CD14-positive monocyte (primary cell): ENCODE data around the gene PEMT. TPM values are rescaled to one million over a fixed set of nuclear protein-coding genes. Genes with fewer than 3 reads are reported as not detected.
A peak's percentile ranks its signal among the peaks of the same experiment; 100 is the strongest.

Source experiments
- DNase-seq, 3 donors: peaks; one replicate each; pipeline ENCODE4 v3.0.0-alpha.2; 2011 to 2022
- H2AFZ ChIP-seq: 2 replicates; pipeline ENCODE4 v1.6.0; 2012; ENCODE audit warnings: mild to moderate bottlenecking, low read depth, low read length, inconsistent platforms; ENCODE audit not compliant: insufficient read depth, poor library complexity, severe bottlenecking
- H3K27ac ChIP-seq, 2 donors: 1 replicate in 1 of 2; 2 replicates in 1 of 2; pipeline ENCODE4 v1.5.1; 2012 to 2013; ENCODE audit warnings: low read length in 2 of 2, control low read depth in 1 of 2, inconsistent platforms in 1 of 2, low read depth in 1 of 2, mild to moderate bottlenecking in 1 of 2
- H3K27me3 ChIP-seq, 2 donors: one replicate each; pipeline versions ENCODE4 v1.6.0 to v1.6.1; 2011 to 2013; ENCODE audit warnings: low read length in 2 of 2; ENCODE audit not compliant: control insufficient read depth in 2 of 2, insufficient read depth in 2 of 2
- H3K36me3 ChIP-seq, 2 donors: replicated peaks in 1 of 2; 1 replicate in 1 of 2; 2 replicates in 1 of 2; pipeline versions ENCODE4 v1.5.1 to v1.6.1; 2012 to 2013; ENCODE audit warnings: low read length in 2 of 2, control low read depth in 1 of 2, inconsistent platforms in 1 of 2, mild to moderate bottlenecking in 1 of 2; ENCODE audit not compliant: insufficient read depth in 2 of 2, control insufficient read depth in 1 of 2
- H3K4me1 ChIP-seq, 2 donors: 1 replicate in 1 of 2; 2 replicates in 1 of 2; pipeline versions ENCODE4 v1.5.1 to v1.6.1; 2012 to 2013; ENCODE audit warnings: low read length in 2 of 2, control low read depth in 1 of 2, inconsistent platforms in 1 of 2, mild to moderate bottlenecking in 1 of 2, moderate library complexity in 1 of 2; ENCODE audit not compliant: insufficient read depth in 2 of 2, control insufficient read depth in 1 of 2
- H3K4me2 ChIP-seq: replicated peaks from 2 replicates; pipeline ENCODE3; 2012; ENCODE audit warnings: low read length, moderate library complexity, mild to moderate bottlenecking; ENCODE audit not compliant: poor library complexity, severe bottlenecking; ENCODE audit errors: extremely low read depth
- H3K4me3 ChIP-seq, 3 experiments: fragments of 200-600 bp in 1 of 3; sonication (generic) in 1 of 3; replicated peaks in 1 of 3; 1 replicate in 2 of 3; 2 replicates in 1 of 3; pipeline ENCODE4 v1.5.1; 2011 to 2013; ENCODE audit warnings: low read length in 3 of 3, mild to moderate bottlenecking in 3 of 3, control low read depth in 2 of 3, low read depth in 2 of 3, inconsistent platforms in 1 of 3, moderate library complexity in 1 of 3
- H3K79me2 ChIP-seq: 2 replicates; pipeline ENCODE4 v1.6.0; 2012; ENCODE audit warnings: mild to moderate bottlenecking, control low read depth, inconsistent platforms, low read length, moderate library complexity; ENCODE audit not compliant: insufficient read depth
- H3K9ac ChIP-seq: 2 replicates; pipeline ENCODE4 v1.6.0; 2017; ENCODE audit warnings: low read length, mild to moderate bottlenecking; ENCODE audit not compliant: insufficient read depth, poor library complexity, severe bottlenecking
- H3K9me3 ChIP-seq, 2 donors: replicated peaks in 1 of 2; 1 replicate in 1 of 2; 2 replicates in 1 of 2; pipeline versions ENCODE4 v1.5.1 to v1.6.1; 2012 to 2013; ENCODE audit warnings: low read length in 2 of 2, control low read depth in 1 of 2; ENCODE audit not compliant: control insufficient read depth in 1 of 2, insufficient read depth in 1 of 2
- H4K20me1 ChIP-seq: 2 replicates; pipeline ENCODE4 v1.6.0; 2012; ENCODE audit warnings: mild to moderate bottlenecking, low read length, control low read depth, moderate library complexity; ENCODE audit not compliant: insufficient read depth
- H3K27ac Mint-ChIP-seq, 7 donors: one replicate each; pipeline ENCODE4 v1.8.0; 2020; ENCODE audit warnings: mild to moderate bottlenecking in 7 of 7, mixed read lengths in 7 of 7, moderate library complexity in 6 of 7, inconsistent platforms in 2 of 7
- H3K27me3 Mint-ChIP-seq, 3 donors: one replicate each; pipeline ENCODE4 v1.8.0; 2021 to 2022; ENCODE audit warnings: low read depth in 3 of 3, mild to moderate bottlenecking in 3 of 3, mixed read lengths in 3 of 3, moderate library complexity in 3 of 3, inconsistent platforms in 1 of 3
- H3K36me3 Mint-ChIP-seq, 2 donors: one replicate each; pipeline ENCODE4 v1.8.0; 2020; ENCODE audit warnings: mixed read lengths in 2 of 2, inconsistent platforms in 1 of 2, mild to moderate bottlenecking in 1 of 2
- H3K4me1 Mint-ChIP-seq: one replicate; pipeline ENCODE4 v1.8.0; 2020; ENCODE audit warnings: mild to moderate bottlenecking, mixed read lengths
- H3K4me3 Mint-ChIP-seq, 2 donors: one replicate each; pipeline ENCODE4 v1.8.0; 2020; ENCODE audit warnings: mild to moderate bottlenecking in 2 of 2, mixed read lengths in 2 of 2, moderate library complexity in 1 of 2
- H3K9me3 Mint-ChIP-seq, 7 donors: one replicate each; pipeline ENCODE4 v1.8.0; 2020 to 2022; ENCODE audit warnings: mixed read lengths in 7 of 7, mild to moderate bottlenecking in 6 of 7, moderate library complexity in 6 of 7, inconsistent platforms in 2 of 7
- WGBS: methylation state at CpG from one replicate; pipeline ENCODE4 v1.1.5; 2013; ENCODE audit warnings: missing lambda C conversion rate; ENCODE audit not compliant: insufficient coverage; 5-methylcytosine and 5-hydroxymethylcytosine counted together
- intact Hi-C, 2 donors: fragments of 100-400 bp; cut with micrococcal nuclease; formaldehyde crosslinking; loops; one replicate each; pipeline versions ENCODE4 v1.15.0 to v1.15.1; 2023
- polyA plus RNA-seq, 3 donors: library from polyadenylated mRNA; depleted of rRNA in 1 of 3; unstranded in 2 of 3; stranded (reverse) in 1 of 3; fragments of 300-500 nt in 2 of 3; fragments of >200 nt in 1 of 3; fragmentation: Illumina TruSeq in 2 of 3; gene quantifications; 1 replicate in 2 of 3; 2 replicates in 1 of 3; pipeline ENCODE4 v1.2.3, GENCODE V29; 2012 to 2021
- TF ChIP-seq, protein P1 (sequence below): fragments of 200-600 bp; IDR thresholded peaks from one replicate; pipeline ENCODE4 v1.8.0; 2022; ENCODE audit warnings: antibody characterized with exemption, mild to moderate bottlenecking

Gene PEMT
- polyA plus RNA-seq, 3 donors, result 26.7 to 41.0 (median 38.4) TPM

DNA sequence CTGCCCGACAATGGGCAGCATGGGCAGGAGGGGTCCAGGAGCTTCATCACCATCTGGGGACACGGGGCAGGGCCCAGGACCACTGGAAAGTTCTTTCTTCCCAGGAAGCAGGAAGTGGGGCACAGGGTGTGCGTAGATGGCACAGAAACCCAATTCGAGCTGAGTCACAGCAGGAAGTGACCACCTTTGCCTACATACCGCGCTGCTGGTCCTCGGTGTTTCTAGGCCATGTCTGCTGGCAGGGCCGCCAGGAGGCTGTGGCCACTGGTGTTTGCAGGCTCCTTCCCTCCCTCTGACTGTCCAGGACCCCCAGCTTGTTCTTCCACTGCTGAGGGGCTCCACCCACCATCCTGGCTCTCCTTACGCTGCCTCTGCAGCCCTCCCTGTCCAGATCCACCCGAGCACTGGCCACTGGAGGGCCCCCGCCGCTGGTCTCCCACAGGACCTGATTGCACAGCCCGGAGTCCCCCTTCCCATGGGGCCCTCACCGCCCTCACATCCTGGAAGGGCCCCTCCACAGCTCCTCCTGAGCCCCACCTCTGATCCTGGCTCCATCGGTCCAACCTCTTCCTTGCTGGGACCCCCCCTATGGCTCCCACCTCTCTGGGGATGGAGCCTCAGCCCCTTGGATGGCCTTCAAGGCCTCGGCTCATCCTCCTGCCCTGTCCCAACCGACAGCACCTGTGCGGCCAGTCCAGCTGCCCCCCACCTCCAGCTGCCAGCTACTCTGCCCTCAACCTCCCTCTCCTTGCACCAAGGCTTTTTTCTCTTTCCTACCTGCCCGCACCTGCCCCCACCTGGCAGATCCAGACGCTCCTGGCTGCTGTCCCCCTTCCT lies 80.8 kb downstream of the PEMT start:
- Mint-ChIP-seq H3K9me3 (no peaks in the 10 kb centered on the region), H3K27me3 (peaks cover 0 to 3% (median 2%) of the 10 kb centered on the region in 3 donors), H3K27ac (peak overlapping the region in 2 of 7 donors; percentile 50 to 55), H3K36me3 (peaks cover 0 to 3% of the 10 kb centered on the region in 2 donors), H3K4me3 (no peak overlapping the region), H3K4me1 (peaks cover 1% of the 10 kb centered on the region)
- intact Hi-C loops, result no loop called here
- H3K4me3 ChIP-seq, result no peak overlapping the region
- no peaks in the 10 kb centered on the region for H3K79me2 ChIP-seq
- no peaks in the 10 kb centered on the region for H3K27me3 ChIP-seq
- TF ChIP-seq, protein P1, sequence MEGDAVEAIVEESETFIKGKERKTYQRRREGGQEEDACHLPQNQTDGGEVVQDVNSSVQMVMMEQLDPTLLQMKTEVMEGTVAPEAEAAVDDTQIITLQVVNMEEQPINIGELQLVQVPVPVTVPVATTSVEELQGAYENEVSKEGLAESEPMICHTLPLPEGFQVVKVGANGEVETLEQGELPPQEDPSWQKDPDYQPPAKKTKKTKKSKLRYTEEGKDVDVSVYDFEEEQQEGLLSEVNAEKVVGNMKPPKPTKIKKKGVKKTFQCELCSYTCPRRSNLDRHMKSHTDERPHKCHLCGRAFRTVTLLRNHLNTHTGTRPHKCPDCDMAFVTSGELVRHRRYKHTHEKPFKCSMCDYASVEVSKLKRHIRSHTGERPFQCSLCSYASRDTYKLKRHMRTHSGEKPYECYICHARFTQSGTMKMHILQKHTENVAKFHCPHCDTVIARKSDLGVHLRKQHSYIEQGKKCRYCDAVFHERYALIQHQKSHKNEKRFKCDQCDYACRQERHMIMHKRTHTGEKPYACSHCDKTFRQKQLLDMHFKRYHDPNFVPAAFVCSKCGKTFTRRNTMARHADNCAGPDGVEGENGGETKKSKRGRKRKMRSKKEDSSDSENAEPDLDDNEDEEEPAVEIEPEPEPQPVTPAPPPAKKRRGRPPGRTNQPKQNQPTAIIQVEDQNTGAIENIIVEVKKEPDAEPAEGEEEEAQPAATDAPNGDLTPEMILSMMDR, result no peak
- 65% methylated on average over 20 of the region's 20 CpGs for WGBS
- no peaks in the 10 kb centered on the region for H3K4me1 ChIP-seq
- H4K20me1 ChIP-seq, result no peaks in the 10 kb centered on the region
- H3K27ac ChIP-seq, result no peak overlapping the region
- no peaks in the 10 kb centered on the region for H3K36me3 ChIP-seq
- no peak overlapping the region for H3K4me2 ChIP-seq
- no peaks in the 10 kb centered on the region for H3K9me3 ChIP-seq
- H3K9ac ChIP-seq, result peak overlapping the region; percentile 8
- H2AFZ ChIP-seq, result no peak overlapping the region
- DNase-seq, result no peak

DNA sequence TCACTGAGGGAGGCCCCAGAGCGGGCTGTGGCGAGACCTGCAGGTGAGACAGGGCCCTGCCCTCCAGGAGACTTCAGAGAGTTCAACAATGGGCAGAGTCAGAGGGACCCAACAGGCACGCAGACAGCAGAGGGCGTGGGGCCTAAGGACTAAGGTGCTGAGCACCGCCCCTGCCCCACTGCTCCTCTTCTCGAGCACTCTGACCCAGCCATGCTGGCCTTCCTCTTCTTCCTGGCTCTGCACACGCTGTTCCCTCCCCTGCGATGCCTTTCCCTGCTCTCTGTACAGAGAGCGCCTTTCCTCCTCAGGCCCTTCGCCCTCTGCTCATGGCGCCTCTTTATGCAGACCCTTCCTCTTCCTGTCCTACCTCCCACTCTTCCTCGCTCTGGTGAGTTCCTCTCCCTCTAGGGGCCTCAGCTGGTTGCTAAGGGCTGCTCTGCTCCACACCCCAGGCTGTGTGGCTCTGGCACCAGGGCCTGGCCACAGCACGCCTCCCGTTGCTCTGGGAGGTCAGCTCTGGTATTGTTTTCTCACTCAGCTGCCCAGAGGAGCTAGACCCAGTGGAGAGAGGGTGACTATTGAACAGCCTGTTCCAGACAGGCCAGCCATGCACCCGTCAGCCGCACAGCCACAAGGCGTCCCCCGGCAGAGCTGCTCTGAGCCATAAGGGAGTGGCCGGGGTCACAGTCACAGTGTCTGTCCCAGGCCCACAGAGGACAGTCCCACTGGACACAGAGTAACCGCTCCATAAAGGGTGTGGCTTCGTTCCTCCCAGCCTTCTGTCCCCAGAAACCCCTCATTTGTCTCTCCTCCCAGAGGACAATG lies 81.7 kb downstream of the PEMT start:
- Histone ChIP-seq H3K9ac (no peak overlapping the region), H3K9me3 (no peaks in the 10 kb centered on the region), H3K27me3 (no peaks in the 10 kb centered on the region), H3K79me2 (no peaks in the 10 kb centered on the region), H3K4me1 (no peaks in the 10 kb centered on the region), H3K4me2 (no peak overlapping the region), H3K36me3 (no peaks in the 10 kb centered on the region), H4K20me1 (no peaks in the 10 kb centered on the region), H2AFZ (no peak overlapping the region), H3K27ac (no peak overlapping the region), H3K4me3 (no peak overlapping the region)
- intact Hi-C loops, result no loop called here
- H3K4me3 Mint-ChIP-seq, result no peak overlapping the region
- peak overlapping the region in 2 of 7 donors; percentile 29 to 54 for H3K27ac Mint-ChIP-seq
- peaks cover 0 to 3% (median 2%) of the 10 kb centered on the region in 3 donors for H3K27me3 Mint-ChIP-seq
- WGBS, result 96% methylated on average over 16 of the region's 21 CpGs
- H3K9me3 Mint-ChIP-seq, result no peaks in the 10 kb centered on the region
- peaks cover 1% of the 10 kb centered on the region for H3K4me1 Mint-ChIP-seq
- peaks cover 0 to 3% of the 10 kb centered on the region in 2 donors for H3K36me3 Mint-ChIP-seq
- TF ChIP-seq, protein P1, result no peak
- DNase-seq, result no peak
